Fibroblast of lung (primary cell): ENCODE measurements around the gene CP. TPM values are rescaled to one million over a fixed set of nuclear protein-coding genes. Genes with fewer than 3 reads are reported as not detected.
A peak's percentile ranks its signal among the peaks of the same experiment; 100 is the strongest.

Source experiments
- DNase-seq, 2 donors: peaks; one replicate each; pipeline versions ENCODE4 v3.0.0 to v3.0.0-alpha.2; 2010; ENCODE audit warnings: low read depth in 2 of 2
- H2AFZ ChIP-seq: 2 replicates; pipeline ENCODE4 v1.5.1; 2012; ENCODE audit warnings: low read length, control low read depth, inconsistent platforms
- H3K27ac ChIP-seq: 2 replicates; pipeline ENCODE4 v1.5.1; 2011; ENCODE audit warnings: low read length, control low read depth; ENCODE audit not compliant: insufficient read depth
- H3K27me3 ChIP-seq: 2 replicates; pipeline ENCODE4 v1.5.1; 2011; ENCODE audit warnings: mild to moderate bottlenecking, low read length; ENCODE audit not compliant: control insufficient read depth, insufficient read depth
- H3K36me3 ChIP-seq: 2 replicates; pipeline ENCODE4 v1.5.1; 2011; ENCODE audit warnings: low read length; ENCODE audit not compliant: control insufficient read depth, insufficient read depth
- H3K4me1 ChIP-seq: 2 replicates; pipeline ENCODE4 v1.5.1; 2011; ENCODE audit warnings: low read length; ENCODE audit not compliant: control insufficient read depth, insufficient read depth; ENCODE audit errors: extremely low read depth
- H3K4me2 ChIP-seq: 2 replicates; pipeline ENCODE4 v1.5.1; 2011; ENCODE audit warnings: low read length, control low read depth; ENCODE audit not compliant: insufficient read depth; ENCODE audit errors: extremely low read depth
- H3K4me3 ChIP-seq, 4 experiments: fragments of 200-600 bp in 1 of 4; sonication (generic) in 1 of 4; replicated peaks in 1 of 4; 2 replicates each; pipeline ENCODE4 v1.5.1; 2011 to 2016; ENCODE audit warnings: low read length in 4 of 4, low read depth in 3 of 4, mild to moderate bottlenecking in 3 of 4, control low read depth in 2 of 4, inconsistent platforms in 1 of 4, mixed read lengths in 1 of 4; ENCODE audit not compliant: insufficient read depth in 1 of 4; ENCODE audit errors: control extremely low read depth in 1 of 4
- H3K79me2 ChIP-seq: 2 replicates; pipeline ENCODE4 v1.5.1; 2012; ENCODE audit warnings: mild to moderate bottlenecking, low read length, inconsistent platforms; ENCODE audit not compliant: control insufficient read depth, insufficient read depth
- H3K9ac ChIP-seq: 2 replicates; pipeline ENCODE4 v1.5.1; 2011; ENCODE audit warnings: mild to moderate bottlenecking, low read length, control low read depth; ENCODE audit not compliant: insufficient read depth
- H3K9me3 ChIP-seq: 2 replicates; pipeline ENCODE4 v1.5.1; 2012; ENCODE audit warnings: low read depth, low read length; ENCODE audit not compliant: control insufficient read depth, insufficient read depth
- H4K20me1 ChIP-seq: 2 replicates; pipeline ENCODE4 v1.5.1; 2011; ENCODE audit warnings: low read length; ENCODE audit not compliant: control insufficient read depth, insufficient read depth; ENCODE audit errors: extremely low read depth
- EZH2 ChIP-seq: IDR thresholded peaks from 2 replicates; pipeline ENCODE4 v1.5.1; 2012; ENCODE audit warnings: low read length, control low read depth, mild to moderate bottlenecking; ENCODE audit errors: missing control alignments
- polyA plus RNA-seq, 2 donors: library from polyadenylated mRNA; depleted of rRNA in 1 of 2; stranded (reverse) in 1 of 2; unstranded in 1 of 2; fragments of >200 nt; gene quantifications; 2 replicates each; pipeline ENCODE4 v1.2.1, GENCODE V29; 2011 to 2012; ENCODE audit warnings: missing spikeins in 1 of 2
- total RNA-seq: library from RNA; depleted of rRNA; stranded (reverse); fragments of >200 nt; gene quantifications from 2 replicates; pipeline ENCODE4 v1.2.1, GENCODE V29; 2014
- TF ChIP-seq, protein P1 (sequence below), 2 donors: IDR thresholded peaks in 1 of 2; conservative IDR thresholded peaks in 1 of 2; 1 replicate in 1 of 2; 2 replicates in 1 of 2; pipeline ENCODE4 v1.5.1; 2011 to 2012; ENCODE audit warnings: low read length in 2 of 2, control low read depth in 1 of 2, inconsistent platforms in 1 of 2, low read depth in 1 of 2, mild to moderate bottlenecking in 1 of 2

The CP gene
- total and polyA plus RNA-seq, 2 donors (not counting 1 experiment from before 2014, with no cell fraction given): 0.03 TPM; not detected in 1

DNA sequence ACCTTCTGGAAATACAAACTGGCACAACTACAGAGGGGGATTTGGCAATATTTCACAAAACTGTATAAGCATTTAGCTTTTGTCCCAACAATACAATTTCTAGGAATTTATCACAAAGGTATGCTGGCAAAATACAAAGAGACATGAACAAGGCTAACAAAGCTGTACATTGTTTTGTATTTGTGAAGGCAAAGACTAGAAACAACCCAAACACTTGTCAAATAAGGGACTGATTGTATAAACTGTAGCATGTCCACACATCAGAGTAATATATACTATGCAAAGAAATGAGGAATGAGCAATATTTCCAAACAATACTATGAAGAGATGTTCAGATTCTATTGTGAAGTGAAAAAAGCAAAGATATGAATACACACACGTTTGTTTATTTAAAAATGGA, 26.4 kb downstream of the CP start:
- Histone ChIP-seq H3K36me3 (no peaks in the 10 kb centered on the region), H3K9ac (no peak overlapping the region), H3K4me3 (no peak overlapping the region), H2AFZ (no peak overlapping the region), H3K27ac (no peak overlapping the region), H3K9me3 (no peaks in the 10 kb centered on the region), H3K27me3 (no peaks in the 10 kb centered on the region), H3K4me1 (peaks cover 2% of the 10 kb centered on the region), H3K4me2 (no peak overlapping the region), H4K20me1 (no peaks in the 10 kb centered on the region), H3K79me2 (no peaks in the 10 kb centered on the region)
- DNase-seq: no peak
- no peak for TF ChIP-seq EZH2
- TF ChIP-seq, protein P1, sequence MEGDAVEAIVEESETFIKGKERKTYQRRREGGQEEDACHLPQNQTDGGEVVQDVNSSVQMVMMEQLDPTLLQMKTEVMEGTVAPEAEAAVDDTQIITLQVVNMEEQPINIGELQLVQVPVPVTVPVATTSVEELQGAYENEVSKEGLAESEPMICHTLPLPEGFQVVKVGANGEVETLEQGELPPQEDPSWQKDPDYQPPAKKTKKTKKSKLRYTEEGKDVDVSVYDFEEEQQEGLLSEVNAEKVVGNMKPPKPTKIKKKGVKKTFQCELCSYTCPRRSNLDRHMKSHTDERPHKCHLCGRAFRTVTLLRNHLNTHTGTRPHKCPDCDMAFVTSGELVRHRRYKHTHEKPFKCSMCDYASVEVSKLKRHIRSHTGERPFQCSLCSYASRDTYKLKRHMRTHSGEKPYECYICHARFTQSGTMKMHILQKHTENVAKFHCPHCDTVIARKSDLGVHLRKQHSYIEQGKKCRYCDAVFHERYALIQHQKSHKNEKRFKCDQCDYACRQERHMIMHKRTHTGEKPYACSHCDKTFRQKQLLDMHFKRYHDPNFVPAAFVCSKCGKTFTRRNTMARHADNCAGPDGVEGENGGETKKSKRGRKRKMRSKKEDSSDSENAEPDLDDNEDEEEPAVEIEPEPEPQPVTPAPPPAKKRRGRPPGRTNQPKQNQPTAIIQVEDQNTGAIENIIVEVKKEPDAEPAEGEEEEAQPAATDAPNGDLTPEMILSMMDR (conservative IDR thresholded peaks at IDR 0.05 in 1 of 2, IDR thresholded peaks at IDR 0.05 in 1 of 2; ENCODE audit: low read depth in 1 of 2, low read length in 2 of 2): no peak

DNA sequence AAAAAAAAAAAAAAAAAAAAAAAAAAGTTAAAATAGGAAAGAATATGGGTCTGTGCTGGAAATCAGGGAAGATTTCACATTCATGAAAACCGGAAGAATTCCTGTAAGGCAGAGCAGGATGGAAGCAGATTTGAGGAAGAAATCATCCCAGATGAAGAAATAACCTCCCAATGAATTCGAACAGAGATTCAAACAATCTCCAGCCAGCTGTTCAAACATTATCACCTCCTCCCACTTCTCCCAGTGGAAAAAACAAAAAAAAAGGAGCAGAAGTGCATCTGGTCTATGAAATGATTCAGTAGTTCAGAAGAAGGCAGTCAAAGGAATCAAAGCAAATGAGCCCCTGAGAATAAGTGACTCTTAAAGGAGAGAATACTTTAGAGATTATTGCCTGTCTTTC, 33.1 kb downstream of the CP start:
- H3K4me2 ChIP-seq: no peak overlapping the region
- TF ChIP-seq EZH2: no peak
- TF ChIP-seq, protein P1 (conservative IDR thresholded peaks at IDR 0.05 in 1 of 2, IDR thresholded peaks at IDR 0.05 in 1 of 2; ENCODE audit: low read depth in 1 of 2, low read length in 2 of 2): no peak

DNA sequence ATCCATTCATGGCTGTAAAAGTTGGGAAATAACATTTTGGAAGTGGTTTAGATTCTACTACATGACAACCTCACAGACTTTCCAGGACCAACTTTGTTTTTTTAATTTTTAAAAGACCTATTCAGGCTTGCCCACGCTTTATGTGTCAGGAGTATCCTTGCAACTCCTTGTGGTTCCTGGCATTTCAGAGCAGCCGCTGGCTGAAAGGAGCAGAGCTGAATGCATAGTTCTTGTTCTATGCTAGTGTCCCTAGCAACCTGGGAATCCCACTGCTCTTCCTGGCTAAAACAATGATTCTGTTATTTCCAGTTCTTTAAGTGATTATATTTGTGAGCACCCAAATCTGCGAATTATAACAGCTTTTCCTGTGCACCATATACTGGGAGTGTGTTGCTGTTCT, 34.9 kb downstream of the CP start:
- TF ChIP-seq EZH2: no peak
- TF ChIP-seq, protein P1 (conservative IDR thresholded peaks at IDR 0.05 in 1 of 2, IDR thresholded peaks at IDR 0.05 in 1 of 2; ENCODE audit: low read depth in 1 of 2, low read length in 2 of 2): no peak

More for the DNA sequence above, 33.1 kb downstream of the CP start:
- Histone ChIP-seq H4K20me1 (no peaks in the 10 kb centered on the region), H3K9me3 (no peaks in the 10 kb centered on the region), H3K27ac (no peak overlapping the region), H2AFZ (no peak overlapping the region), H3K27me3 (no peaks in the 10 kb centered on the region), H3K4me3 (no peak overlapping the region), H3K4me1 (no peaks in the 10 kb centered on the region), H3K79me2 (no peaks in the 10 kb centered on the region), H3K36me3 (no peaks in the 10 kb centered on the region), H3K9ac (no peak overlapping the region)
- DNase-seq: no peak

More for the DNA sequence above, 34.9 kb downstream of the CP start:
- no peaks in the 10 kb centered on the region for H3K27me3 ChIP-seq
- no peak overlapping the region for H3K4me2 ChIP-seq
- no peak overlapping the region for H3K4me3 ChIP-seq
- H3K27ac ChIP-seq: no peak overlapping the region
- no peaks in the 10 kb centered on the region for H3K9me3 ChIP-seq
- H4K20me1 ChIP-seq: no peaks in the 10 kb centered on the region
- H3K36me3 ChIP-seq: no peaks in the 10 kb centered on the region
- H3K9ac ChIP-seq: no peak overlapping the region
- H2AFZ ChIP-seq: no peak overlapping the region
- peak in 1 of 2 donors; percentile 8 for DNase-seq
- H3K4me1 ChIP-seq: no peaks in the 10 kb centered on the region
- no peaks in the 10 kb centered on the region for H3K79me2 ChIP-seq
